HG02571 (cell line): ENCODE measurements around the gene GSAP.
A peak's percentile ranks its signal among the peaks of the same experiment; 100 is the strongest.

Experiments
- ATAC-seq: cut with Tn5 transposase; IDR thresholded peaks from one replicate; pipeline ENCODE4 v1.9.1; 2021; ENCODE audit warnings: mild to moderate bottlenecking, moderate library complexity; ENCODE audit not compliant: unreplicated experiment

GSAP gene

GRCh38 chr7:77441046-77441445 lies 24.9 kb upstream of the GSAP start:
- ATAC-seq, result no peak

GRCh38 chr7:77439572-77439971 lies 23.4 kb upstream of the GSAP start:
- ATAC-seq, result no peak

- no peak for ATAC-seq
Measured at GRCh38 chr7:77438131-77438530, 22.0 kb upstream of the GSAP start.

- ATAC-seq, result no peak
Measured at GRCh38 chr7:77434570-77435275, 18.6 kb upstream of the GSAP start.

- ATAC-seq, result no peak
Measured at GRCh38 chr7:77433901-77434300, 17.8 kb upstream of the GSAP start.

GRCh38 chr7:77430927-77431326 lies 14.8 kb upstream of the GSAP start:
- no peak for ATAC-seq

- no peak for ATAC-seq
Measured at GRCh38 chr7:77428777-77429231, 12.7 kb upstream of the GSAP start.

- no peak for ATAC-seq
Measured at GRCh38 chr7:77427996-77428603, 12.0 kb upstream of the GSAP start.

- ATAC-seq, result no peak
Measured at GRCh38 chr7:77426521-77427051, 10.4 kb upstream of the GSAP start.

DNA sequence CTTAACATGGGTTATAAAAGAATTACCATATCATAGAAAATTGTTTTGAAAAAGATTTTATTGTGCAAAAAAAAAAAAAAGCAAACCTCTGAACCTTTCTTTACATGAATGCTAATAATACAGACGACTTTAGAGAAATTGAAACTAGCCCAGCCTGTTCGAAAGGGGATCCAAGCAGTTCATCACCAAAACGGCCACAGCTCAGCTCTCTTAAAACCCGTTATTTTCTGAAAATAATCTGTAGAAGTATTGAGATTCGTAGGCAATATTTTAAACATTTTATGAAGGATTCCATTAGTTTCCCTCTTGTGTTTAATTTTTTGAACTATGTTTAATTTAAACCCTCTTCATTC lies 9.9 kb upstream of the GSAP start:
- peak; percentile 66 for ATAC-seq

DNA sequence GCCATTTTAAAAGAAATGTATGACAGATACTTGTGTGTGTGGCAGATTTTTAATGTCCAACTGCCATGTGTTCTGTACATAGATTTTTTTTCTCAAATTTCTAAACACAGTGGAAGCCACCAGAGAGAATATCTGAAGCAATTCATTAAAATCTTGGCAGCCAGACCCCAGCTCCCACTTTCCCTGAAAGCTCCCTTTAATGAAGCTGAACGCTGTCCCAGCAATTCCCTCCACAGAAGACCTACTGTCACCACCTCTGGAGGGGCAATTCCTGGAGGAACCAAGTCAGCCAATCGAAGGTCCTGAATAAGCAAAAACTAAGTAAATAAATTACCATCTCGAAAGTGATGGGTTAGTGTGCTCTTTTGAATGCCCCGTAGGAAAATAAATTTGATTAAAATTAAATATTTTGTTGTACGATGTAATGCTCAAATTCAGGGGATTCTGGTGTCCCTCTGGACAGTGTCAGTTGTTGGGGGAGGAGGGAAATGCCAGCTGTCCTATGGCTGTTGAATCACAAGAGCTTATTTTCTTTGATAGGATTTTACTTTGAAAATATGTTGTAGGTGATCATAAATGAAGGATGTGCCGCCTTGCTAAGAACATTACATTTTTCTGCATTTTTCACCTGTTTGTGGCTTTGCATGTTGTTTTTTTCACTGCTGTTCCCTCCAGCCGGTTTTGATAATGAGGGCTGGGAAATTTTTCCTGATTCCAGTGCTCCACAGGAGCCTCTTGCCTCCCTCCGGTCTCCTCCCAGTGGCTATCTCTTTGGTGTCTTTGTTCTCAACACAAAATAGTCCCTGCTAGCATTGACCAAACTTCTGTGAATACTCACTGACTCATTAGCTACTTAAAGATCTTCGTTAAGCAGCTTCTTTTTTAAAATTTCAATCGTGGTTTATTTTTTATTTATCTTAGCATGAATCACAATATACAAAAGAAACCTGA lies 9.2 kb upstream of the GSAP start:
- peak; percentile 23 for ATAC-seq

DNA sequence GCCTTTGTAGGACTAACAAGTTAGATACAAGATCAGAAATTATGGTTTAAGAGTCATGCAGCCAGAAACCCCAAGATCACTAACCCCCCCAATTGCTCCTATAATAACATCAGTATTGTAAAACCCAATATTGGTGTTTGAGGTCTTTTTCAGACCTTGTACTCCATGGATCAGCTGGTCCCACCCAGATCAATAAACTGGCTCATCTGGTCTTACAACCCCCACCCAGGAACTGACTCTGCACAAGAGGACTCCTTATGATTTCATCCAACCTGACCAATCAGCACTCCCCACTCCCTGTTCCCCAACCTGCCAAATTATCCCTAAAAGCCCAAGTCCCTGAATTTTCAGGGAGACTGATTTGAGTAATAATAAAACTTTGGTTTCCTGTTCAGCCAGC lies 6.4 kb upstream of the GSAP start:
- ATAC-seq, result no peak

DNA sequence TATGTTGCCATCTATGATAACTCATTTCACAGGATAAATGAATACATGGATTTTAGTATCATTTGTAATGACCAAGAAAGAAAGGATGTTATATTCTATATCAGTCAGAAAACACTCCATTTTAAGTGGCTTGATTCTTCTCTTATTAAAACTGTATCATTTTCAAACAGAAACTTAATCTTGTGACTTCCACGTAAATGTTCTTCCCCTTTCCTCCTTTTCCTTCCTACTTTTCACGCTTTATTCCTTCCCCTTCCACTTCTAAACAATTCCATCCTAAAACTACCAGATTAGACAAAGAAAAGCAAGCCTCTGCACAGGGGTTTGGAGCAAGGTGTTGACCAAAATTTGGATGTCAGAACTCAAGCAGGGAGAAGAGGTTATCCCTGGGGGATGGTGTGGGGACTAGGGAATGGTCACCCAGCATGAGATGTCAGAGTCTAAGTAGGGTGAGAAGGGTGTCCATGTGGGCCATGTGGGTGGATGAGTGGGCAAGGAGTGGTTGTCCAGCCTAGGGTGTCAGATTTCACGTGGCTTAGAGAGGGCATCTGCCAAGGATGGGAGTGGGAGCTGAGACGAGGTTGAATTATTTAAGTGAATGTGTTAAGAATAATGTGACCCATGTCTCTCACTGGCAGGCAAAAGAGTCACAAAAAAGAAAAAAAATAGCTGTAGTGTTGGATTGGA lies 5.0 kb upstream of the GSAP start:
- ATAC-seq, result no peak

DNA sequence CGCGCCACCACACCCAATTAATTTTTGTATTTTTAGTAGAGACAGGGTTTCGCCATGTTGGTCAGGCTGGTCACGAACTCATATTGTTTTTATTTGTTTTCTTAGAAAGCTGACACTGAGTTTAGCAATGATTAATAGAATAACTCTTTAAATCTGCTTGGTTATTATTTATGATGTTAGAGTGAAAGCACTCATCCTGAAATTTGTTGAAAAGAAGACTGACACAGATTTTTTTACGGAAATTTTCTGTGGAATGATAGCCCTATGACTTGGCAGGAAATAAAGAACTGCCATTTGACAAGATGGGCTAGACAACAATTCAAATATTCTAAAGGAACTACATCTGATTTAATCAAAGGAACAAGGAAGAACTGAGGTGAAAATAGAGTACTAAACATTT lies 4.3 kb upstream of the GSAP start:
- no peak for ATAC-seq

GRCh38 chr7:77419102-77419501 lies 3.0 kb upstream of the GSAP start:
- no peak for ATAC-seq

DNA sequence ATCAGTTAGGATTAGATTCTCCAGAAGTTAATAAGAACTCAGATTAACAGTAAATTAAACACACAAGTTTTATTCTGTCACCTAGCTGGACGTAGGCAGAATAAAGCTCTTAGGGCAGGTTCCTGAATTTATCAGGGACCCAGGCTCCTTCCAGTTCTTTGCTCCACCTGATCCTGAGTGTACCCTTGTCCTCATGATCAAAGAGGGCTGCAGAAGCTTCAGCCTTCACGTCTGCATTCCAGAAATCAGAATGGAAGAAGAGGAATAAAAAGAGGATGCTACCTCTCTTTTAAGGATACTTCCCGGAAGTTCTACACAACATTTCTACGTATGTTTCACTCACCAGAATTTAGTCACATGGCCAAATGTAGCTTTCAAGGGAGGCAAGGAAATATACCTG lies 1.7 kb upstream of the GSAP start:
- no peak for ATAC-seq

- ATAC-seq, result peak; percentile 21
Measured at GRCh38 chr7:77416621-77417371, 647 bp upstream of the GSAP start.

GRCh38 chr7:77415476-77415822 lies 700 bp downstream of the GSAP start:
- ATAC-seq, result peak; percentile 30

DNA sequence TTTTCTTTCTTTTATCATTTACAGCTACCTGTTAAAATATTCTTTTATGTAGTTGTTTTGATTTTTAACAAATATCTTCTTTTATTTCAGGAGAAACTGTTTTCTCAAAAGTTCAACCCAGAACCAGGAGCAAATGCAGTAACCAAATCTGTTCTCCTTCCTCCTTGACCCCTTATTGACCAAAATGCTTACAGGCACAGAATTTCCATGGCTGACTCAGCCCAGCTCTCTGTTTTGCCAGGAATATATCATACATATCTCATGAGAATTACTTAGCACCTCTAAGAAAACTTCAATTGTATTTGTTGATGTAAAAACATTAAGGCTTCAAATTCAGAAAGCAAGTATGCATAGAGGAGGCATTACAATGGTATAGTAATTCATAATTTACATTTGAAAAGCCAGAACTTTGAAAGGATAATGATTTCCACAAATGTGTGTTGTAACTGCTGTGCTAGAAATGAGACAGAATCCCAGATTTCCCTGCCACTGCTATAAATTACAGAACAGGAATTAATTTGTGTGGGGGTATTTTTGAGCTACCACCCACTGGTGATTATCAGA lies 2.2 kb downstream of the GSAP start:
- ATAC-seq, result no peak

GRCh38 chr7:77413128-77413527 lies 3.0 kb downstream of the GSAP start:
- ATAC-seq, result no peak
